Hematopoietic multipotent progenitor cell treated with erythropoietin and hydrocortisone succinate and interleukin-3 and kit ligand, for 8 days (in vitro differentiated cells): ENCODE measurements around the gene DDX41.

ENCODE experiments used
- DNase-seq: peaks from one replicate; pipeline ENCODE4 v3.0.0-alpha.2; 2015

Gene DDX41

DNA sequence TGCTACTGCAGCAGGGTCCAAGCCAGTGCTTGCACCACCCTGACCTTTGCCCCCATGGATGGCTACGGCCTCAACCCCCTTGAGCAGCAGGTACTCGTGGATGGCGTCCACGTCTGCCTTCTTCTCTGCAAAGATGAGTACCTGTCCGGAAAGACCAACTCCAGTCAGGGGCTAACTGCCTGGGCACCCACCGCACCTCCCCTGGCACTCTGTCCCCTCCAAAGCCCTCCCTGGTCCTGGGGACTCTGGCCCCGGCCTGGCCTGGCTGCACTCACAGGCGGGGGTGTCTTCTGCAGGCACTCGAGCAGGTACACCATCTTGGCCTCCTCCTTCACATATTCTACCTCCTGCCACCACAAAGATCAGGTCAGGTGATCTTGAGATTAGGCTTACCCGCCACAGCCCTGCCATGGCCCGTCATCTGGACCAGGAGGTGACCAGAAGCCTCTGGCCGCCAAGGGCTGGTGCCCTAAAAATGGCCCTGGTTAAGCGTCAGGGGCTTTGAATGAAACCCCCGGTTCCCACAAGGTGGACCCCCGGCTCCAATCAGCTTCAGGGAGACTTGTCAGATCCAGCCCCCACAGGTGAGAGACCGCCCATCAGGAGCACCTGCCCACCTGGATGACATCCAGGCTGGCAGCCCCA is 3.9 kb downstream of the DDX41 start:
- DNase-seq = no peak

DNA sequence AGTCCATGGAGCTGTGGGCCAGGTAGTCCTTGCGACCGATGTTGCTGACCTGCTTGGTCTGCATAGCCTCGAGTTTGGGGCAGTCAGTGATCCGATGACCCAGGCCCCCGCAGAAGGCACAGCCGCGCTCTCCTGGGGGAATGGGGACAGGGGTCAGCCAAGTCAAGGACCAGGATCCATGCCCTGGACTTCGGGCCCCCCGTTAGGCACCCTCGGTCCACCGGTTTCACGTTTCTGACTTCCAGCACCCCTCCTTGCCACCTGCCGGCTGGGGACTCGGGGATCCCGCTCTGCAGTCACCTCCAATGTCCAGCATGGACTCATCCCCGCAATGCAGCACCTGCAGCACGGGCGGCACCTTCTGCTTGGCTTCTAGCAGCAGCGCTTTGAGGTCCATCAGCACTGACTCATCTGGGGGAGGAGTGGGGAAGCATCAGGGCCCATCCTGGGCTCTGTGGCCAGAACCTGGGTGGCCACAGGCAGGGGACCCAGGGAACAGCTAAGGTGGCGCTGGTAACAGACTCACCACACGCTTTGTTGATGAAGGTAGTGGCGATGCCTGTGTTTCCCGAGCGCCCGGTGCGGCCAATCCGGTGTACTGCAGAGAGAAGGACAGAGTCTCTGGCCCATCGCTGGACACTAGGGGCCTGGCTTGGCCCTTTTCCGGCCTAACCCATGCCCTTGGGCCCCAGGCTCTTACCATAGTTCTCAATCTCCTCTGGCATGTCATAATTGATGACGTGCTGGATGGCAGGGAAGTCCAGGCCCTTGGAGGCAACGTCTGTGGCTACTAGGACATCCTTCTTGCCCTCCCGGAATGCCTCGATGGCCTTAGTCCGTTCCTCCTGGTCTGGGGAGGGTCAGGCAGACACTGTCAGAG is 4.7 kb downstream of the DDX41 start:
- no peak for DNase-seq

DNA sequence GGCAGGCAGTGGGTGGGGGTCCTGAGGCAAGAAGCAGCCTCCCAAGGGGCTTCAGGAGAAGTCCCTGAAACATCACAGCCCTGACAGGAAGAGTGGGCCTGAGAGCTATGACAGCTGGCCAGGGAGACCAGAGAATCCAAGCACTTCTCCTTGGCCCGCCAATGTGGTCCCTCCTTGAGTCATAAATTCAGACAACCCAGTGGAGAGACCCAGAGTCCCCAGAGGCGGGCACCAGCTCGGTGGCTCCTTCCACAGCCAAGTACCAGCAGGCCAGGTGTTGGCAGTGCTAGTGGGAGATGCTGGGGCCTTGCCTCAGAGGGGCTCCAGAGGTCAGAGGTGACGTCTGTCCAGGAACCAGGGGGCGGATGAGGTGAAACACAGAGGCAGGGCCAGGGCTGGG is 5.6 kb downstream of the DDX41 start:
- no peak for DNase-seq

DNA sequence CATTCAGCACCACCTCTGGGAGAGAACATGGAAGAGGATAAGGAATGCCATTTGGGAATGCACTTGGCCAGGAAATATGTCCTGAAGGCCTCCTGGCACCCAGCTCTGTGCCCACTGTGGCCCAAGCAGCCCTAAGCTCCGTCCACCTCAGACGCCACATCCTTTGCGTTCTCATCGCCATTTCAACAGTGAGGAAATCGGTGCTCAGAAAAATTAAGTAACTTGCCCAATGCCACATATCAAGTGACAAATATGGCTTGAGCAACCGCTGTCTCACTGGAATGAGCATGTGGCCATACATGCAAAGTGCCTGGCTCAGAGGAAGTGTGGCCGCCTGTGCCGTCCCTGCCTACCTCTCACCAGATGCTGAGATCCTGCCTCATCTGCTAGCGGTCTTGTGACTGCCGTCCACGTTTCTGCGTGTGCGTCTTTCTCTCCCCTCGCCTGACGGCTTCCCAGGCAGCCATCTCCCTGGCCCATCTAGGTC is 6.2 kb downstream of the DDX41 start:
- DNase-seq = peak; percentile 33

DNA sequence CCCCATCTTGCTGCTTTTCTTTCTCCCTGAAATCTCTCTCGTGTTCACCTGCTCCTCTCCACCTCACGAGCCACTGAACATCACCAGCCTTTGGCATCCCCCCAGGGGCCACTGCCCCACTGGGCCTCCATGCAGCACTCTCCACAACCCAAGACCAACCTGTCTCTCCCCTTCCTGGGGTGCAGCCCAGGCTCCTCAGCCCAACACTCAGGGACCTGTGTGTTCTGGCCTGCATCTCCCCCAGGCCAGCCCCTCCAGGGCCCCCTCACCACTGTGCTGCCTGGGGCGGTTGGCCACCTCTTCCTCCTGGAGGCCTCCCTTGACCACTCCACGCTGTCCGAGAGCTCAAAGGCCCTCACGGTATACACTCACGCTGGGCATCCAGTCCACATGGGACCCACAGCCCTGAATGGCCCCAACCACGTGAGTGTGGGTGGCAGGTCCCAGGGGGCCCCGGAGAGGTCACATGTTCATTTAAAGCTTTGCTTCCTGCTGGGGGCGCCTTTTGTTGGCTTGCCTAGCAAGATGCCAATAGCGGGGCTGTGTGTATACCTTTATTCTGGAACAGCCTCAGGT is 6.7 kb downstream of the DDX41 start:
- DNase-seq = no peak

DNA sequence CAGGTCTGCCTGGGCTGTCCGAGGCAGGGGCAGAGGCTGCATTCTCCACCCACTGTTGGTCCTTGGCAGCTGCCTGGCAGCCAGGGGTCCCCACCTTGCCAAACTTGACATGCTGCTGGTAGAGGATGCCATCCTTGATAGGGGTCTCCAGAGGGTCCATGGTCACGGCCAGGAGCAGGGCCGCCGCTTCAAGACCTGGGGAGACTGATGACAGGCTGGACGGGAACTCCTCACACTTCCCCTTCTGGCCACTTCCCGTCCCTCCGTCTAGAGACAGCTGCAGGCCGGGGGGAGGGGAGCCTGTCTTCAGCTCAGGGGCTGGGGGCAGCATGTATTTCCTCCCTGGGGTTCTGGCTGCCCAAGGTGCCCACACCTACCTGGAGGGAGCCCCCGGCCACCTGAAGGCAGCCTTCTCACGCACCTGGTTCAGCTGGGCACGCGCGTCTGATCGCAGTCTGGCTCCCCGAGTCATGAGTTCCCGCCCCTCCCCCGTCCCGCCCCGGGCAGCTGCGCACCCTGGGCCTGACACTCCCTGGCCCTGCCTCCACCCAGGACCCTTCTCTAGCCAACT is 7.3 kb downstream of the DDX41 start, which contains the start of gene DOK3:
TSS of gene DOK3 (minus strand) at position 446 of the 571 bp plus-strand sequence. CDS start at position 160, 286 bp downstream.
- peak; percentile 37 for DNase-seq

DNA sequence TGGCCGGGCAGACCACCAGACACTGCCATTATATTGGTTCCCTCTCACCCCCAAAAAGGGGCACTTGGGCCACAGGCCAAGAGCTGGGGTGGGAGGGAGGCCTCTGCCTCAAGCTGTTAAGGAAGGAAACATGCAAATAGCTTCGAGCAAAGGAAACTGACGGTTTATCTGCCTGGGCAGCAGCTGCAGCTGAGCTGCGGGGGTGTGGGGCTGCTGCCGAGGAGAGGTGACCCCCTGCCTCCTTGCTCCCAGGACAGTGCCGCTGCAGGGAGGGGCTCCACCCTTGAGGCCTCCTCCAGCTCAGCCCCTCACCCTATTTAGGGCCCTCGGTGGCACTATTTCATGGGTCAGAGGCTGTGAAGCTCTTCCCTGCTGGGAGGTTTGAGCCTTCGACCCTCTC is 7.9 kb downstream of the DDX41 start:
- peak; percentile 59 for DNase-seq

DNA sequence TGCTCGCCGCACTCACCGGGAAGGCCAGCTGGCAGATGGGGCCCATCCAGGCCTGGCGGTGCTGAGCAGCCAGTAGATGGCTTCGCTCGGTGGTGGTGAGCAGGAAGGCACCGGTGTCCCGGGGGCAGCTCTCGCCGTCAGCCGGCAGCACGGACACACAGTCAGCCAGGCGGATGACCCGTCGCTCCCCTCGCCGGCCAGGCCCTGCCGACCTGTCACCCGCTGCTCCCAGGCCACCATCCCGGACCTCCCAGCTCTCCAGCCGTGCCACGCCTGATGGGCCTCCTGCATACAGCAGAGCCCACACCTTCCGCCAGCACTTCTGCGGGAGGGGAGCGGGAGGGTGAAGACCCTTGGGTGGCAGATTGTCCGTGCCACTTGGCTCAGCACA is 8.5 kb downstream of the DDX41 start:
- DNase-seq = no peak

DNA sequence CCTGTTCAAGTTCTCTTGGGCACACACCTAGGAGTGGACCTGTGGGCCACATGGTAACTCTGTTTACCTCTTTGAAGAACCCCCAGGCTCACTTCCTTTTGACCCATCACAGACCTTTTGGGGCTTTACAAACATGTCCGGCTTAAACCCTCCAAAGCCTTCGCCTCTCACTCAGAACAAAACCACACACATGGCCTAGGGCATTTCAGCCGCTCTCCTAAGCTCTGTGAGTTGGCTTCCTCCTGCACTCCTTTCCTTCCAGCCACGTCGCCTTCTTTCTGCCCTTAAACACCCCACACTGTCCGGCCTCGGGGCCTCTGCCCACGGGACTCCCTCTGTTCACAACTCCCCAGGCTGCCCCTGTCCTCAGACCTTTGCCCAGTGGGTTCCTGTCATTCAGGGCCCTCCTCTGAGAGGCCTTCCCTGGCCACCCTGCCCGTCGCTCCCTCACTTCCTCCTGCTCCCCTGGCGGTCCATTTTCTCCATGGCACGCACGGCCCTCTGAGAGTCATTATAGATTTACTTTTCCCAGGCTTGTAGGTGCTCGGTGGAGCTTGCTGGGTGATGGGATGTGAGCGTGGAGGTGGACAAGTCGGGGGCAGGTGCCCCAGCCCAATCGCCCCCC is 9.1 kb downstream of the DDX41 start:
- peak; percentile 28 for DNase-seq

DNA sequence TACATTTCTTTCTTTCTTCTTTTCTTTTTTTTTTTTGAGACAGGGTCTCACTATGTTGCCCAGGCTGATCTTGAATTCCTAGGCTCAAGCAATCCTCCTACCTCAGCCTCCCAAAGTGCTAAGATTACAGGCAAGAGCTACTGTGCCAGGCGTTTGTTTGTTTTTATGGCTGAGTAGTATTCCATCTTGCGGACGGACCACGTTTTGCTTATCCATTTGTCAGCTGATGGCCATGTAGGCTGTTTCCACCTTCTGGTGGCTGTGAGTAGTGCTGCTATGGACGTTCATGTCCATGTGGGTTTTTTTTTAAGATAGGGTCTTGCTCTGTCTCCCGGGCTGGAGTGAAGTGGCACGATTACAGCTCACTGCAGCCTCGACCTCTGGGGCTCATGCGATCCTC is 9.6 kb downstream of the DDX41 start:
- peak; percentile 72 for DNase-seq

DNA sequence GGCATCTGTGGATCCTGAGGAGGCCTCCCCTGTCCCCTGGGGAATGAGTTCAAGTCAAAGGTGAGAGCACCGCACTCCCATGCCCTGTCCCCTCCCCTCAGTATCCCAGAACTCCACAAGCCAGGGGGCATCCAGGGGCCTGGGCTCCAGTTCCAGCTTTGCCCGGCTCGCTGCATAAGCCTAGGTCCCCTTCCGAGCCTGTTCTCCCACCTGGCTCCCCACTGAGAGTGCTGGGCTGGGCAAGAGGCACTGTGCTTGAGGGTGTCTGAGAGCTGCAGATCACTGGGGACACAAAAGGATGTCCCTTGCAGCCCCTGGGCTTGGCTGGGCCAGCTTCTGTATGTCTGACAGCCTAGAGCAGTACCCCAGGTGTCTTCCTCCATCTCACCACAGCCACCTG is 11.7 kb downstream of the DDX41 start:
- DNase-seq = no peak

DNA sequence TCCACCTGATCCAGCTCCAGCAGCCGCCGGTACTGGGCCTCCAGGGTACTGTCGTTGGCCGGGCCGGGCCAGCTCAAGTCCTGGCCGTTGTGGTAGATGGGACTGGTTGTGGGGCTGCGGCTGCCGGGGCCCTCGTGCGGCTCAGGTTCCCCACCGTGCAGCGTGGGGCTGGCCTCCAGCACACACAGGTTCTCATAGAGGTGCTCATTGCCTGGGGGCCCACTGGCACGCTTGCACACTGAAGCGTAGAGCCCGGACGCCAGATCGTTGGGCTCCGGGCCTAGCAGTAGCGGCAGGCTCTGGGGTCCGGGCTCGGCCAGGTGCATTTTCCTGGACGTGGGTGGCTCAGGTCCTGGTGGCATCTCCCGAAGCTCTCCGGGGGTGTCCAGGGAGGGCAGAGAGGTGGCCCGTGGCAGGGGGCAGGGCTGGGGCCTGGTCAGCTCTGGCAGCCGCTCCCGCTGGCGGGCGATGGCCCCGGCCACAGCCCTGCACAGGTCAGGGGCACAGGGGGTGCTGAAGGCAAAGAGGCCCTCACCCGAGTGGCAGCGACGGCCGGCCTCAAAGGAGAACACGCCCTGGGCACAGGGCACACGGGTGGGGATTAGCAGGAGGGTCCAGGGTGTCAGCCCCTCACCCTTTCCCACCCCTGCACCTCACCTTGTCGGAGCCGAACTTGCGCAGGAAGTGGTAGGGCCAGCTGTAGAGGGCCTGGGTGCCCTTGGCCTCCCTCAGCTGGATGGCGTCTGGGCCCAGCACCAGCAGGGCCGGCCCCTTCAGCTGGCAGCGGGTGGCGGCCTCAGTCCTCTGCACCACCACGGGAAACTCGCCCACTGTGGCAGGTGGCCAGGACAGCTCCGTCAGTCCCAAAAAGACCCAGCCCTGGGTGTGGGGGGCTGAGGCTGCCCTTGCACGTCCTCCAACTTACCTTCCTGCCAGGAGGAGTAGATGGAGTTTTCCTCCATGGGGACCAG is 12.4 kb downstream of the DDX41 start:
- no peak for DNase-seq

DNA sequence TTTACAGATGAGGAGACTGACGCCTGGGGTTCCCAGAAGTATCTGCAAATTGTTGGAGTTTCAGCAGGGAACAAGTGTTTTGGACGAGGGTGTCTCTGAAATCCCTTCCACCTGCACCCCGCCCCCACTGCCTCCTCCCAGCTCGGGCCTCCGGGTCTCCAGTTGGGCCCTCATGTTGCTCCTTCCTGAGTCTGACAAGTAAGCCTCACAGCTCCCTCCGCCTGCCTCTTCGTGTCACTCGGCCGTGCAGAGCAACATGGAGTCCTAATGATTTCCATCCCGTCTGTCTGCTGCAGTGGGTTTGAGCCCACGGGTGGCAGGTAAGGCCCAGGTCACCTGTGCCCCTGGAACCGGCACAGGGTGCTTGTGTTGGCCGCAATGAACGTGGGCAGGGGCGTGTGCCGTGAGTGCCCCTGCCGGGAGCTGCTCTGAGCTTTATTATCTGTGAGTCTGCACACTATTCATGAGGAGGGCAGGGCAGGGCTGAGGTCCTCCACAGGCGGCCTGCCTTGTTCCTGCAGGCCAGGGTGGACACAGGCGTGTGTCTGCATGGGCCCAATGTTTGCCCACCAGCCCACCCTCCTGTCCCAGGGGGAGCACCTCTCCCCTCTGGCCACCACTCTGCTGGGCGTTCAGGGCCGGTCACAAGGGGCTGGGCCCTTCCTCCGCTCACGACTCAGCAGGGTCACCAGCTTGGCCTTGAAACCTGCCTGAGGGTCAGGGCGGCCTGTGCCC is 13.2 kb downstream of the DDX41 start:
- no peak for DNase-seq

DNA sequence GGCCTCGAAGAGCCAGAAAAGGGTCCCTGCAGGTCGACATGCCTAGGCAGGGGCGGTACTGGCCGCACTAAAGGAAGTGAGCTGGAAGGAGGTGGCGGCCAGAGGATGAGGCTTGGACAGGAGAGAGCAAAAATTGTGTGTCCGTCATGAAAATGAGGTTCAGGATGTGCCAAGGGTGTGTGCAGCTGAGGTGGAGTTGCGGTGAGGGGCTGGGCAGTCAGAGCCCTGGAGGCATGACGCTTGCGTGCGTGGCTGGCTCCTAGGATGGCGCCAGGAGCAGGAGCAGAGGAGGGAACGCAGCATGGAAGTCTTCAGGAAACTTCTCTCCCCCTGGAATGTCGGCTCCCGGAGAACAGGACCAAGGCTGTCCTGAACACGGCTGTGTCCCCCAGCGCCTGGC is 13.9 kb downstream of the DDX41 start:
- DNase-seq = no peak

DNA sequence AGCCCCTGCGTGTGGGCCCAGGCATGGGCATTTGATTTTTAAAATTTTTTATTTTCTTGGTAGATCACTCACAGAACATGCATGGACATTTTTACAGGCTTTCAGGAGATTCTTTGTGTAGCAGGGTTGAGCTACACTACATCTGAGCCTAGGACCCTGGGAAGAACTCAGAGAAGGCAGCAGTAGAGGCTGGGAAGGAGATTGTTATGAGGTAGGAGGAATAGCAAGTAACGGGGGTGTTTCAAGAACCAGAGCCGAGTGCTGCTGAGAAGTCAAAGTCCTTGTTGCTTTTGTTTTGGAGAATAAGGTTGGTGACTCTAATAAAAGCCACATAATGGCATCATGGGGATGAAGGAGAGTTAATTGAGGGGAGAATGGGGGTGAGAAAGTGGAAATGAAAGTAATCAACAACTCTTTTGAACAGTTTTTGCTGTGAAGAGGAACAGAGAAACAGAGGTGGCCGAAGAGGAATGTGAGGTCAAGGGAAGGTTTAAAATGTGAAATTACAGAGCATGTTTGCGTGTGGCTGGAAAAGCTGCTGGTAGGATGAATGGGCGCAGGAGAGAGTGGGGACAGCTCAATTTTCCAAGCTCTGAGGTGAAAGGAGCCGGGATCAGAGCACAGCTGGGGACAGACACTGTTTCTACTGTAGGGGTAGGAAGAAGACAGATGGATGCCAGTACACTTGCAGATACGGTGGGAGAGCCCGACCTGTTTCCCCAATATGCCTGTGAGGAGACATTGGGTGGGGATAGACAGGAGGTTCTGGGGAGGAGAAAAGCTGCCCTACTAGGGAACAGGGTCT is 14.7 kb downstream of the DDX41 start:
- DNase-seq = no peak

DNA sequence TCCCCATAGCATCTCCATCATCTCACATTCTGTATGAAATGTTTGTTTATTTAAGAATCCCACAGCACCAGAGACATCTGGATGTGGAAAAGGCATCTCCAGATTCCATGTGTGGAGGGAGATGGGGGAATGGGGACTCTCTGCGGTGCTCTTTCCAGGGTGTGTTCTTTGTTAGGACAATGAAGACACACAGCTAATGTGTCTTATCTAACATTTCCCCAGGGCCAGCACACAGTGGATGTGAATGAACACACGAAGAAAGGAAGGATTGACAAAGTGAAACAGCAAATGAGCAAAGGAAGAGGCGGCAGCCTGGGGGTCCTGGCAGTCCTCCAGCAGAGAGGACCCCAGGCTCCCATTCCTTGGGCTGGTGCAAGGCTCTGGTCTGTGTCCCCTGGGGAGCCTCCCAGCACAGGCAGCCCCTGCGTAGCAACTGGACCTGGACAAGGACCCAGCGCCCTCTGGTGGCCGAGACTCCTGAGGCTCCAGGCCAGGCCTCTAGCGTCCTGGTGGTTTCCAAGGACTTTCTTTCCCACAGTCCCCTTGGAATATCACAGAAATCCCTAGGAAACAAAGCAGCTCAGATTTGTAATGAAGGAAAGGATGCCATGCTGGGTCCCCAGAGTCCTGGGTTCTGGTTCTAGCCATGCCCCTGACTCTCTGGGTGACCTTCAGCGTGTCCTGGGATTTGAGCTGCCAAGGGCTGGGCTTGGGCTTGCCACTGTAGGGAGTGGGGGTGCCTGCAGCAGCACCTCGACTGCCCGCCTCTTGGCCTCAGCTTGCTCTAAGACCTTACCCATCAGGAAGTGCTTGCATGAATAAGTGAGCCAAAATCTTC is 15.9 kb downstream of the DDX41 start:
- peak; percentile 79 for DNase-seq

DNA sequence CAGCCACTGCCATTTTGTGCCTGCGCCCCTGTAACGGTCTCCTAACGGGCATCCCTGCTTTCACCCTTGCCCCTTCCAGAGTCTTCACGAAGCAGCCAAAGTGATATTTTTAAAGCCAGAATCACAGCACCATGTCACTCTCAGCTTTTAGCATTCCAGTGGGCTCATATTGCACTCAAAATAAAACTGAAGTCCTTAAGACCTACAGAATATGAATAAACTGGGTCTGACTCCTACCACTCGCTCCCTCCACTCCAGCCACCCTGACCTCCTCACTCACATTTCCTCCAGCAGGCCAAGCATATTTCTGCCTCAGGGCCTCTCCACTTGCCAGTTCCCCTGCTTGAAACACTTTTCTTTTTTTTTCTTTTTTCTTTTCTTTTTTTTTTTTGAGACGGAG is 16.9 kb downstream of the DDX41 start:
- DNase-seq = no peak

DNA sequence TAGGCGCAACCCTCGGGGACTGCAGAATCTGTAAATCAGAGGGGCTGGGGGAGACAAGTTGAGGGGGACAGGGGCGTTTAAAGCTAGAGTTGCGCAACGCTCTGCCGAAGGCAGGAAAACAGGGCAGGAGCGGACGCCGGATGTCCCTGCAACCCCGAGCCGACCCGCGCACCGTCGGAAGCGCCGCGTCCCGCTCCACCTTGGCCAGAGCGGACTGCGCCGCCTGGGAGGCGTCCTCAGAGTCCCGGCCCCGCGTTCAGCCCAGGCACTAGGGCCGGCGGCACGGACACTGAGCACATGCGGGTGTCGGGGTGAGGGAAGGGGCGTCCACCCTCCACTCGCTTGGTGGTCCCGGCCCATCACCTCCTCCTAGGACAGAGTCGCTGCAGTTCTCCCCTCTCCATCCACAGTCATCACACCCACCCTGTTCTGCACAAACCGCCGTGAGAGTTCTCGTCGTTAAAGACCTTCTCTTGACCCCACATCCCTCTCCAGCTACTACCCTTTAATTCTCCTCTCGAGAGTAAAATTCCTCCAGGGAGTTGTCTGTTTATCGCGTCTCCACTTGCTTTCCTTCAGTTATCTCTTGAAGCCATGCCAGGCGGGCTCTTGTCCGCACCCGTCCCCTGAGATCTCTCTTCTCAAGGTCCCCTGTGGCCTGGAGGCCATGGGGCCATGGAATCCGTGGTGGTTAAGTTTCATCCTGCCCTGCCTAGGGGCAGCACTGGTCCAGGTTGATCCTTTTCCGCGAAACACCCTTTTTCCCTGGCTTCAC is 18.6 kb downstream of the DDX41 start:
- peak; percentile 78 for DNase-seq
